GM18951 (cell line): ENCODE results near the gene PPFIA1.
"Not testable (repeated sequence)": the region's sequence is repeated elsewhere in the genome, so short reads cannot be mapped to it uniquely, and the experiment has no call there.

Source experiments
- POLR2A ChIP-seq: IDR thresholded peaks from 4 replicates; pipeline ENCODE4 v1.6.1; 2011; ENCODE audit warnings: mild to moderate bottlenecking; ENCODE audit not compliant: insufficient read length, insufficient read depth; ENCODE audit errors: extremely low read depth
- in situ Hi-C: fragments of 300-500 bp; cut with MboI; formaldehyde crosslinking; loops from one replicate; pipeline ENCODE4 v1.12.0; 2022; ENCODE audit warnings: low sequenced_read_pairs, mixed read lengths, inconsistent platforms; ENCODE audit not compliant: unreplicated experiment

The PPFIA1 gene

GRCh38 chr11:70242885-70243284 is 27.6 kb upstream of the PPFIA1 start:
- no peak for TF ChIP-seq POLR2A
- in situ Hi-C loops: no loop called here

DNA sequence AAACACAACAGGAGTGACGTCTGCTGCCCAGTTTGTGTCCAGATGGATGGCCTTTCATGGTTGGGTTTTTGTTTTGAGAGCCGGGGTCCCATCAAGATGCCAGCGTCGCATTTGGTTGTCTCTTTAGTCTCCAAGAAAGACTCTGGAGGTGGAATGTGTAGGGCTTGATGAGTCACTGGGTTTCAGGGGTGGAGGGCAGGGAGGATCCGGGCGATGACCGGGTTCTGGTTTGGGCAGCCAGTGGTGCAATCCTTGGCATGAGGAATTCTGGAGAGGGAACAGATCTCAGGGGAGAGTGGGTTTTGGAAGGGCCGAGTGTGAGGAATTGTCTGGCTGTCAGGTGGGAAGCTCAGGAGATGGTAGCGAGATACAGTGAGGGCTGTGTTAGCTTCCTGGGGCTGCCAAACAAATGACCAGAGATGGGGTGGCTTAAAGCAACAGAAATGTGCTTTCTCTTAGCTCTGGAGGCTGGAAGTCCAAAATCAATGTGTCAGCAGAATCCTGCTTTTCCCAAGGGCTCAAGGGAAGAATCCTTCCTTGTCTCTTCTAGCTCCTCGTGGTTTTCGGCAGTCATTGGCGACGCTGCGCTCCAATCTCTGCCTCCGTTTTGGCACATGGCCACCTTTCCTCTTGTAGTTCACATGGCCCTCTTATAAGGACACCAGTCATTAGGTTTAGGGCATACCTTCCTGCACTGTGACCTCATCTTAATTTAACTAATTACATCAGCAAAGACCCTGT is 26.4 kb upstream of the PPFIA1 start:
- TF ChIP-seq POLR2A: no peak
- in situ Hi-C loops: no loop called here

GRCh38 chr11:70244698-70245097 is 25.8 kb upstream of the PPFIA1 start:
- no peak for TF ChIP-seq POLR2A
- in situ Hi-C loops: no loop called here

GRCh38 chr11:70246196-70246595 is 24.3 kb upstream of the PPFIA1 start:
- in situ Hi-C loops: no loop called here
- no peak for TF ChIP-seq POLR2A

GRCh38 chr11:70247042-70247709 is 23.3 kb upstream of the PPFIA1 start:
- no peak for TF ChIP-seq POLR2A
- in situ Hi-C loops: no loop called here

DNA sequence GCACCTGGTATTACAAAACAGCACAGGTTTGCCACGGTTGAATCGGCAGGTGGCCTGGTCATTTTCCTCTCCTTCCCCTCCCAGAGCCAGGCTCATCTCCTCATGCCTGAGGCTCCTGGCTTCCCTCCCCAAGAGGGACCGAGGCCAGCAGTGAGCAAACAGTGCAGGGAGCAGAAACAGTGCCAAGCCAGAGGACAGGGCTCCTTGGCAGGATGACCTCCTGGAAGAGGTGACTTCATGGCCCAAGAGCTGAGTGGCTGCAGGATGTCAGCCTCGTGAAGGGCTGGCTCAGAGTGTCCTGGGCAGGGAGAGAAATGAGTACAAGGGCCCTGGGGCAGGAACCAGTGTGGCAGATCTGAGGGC is 22.8 kb upstream of the PPFIA1 start:
- in situ Hi-C loops: no loop called here
- no peak for TF ChIP-seq POLR2A

- in situ Hi-C loops: no loop called here
- no peak for TF ChIP-seq POLR2A
Measured at GRCh38 chr11:70250876-70251658, 19.4 kb upstream of the PPFIA1 start.

- no peak for TF ChIP-seq POLR2A
- in situ Hi-C loops: no loop called here
Measured at GRCh38 chr11:70251659-70252321, 18.7 kb upstream of the PPFIA1 start.

DNA sequence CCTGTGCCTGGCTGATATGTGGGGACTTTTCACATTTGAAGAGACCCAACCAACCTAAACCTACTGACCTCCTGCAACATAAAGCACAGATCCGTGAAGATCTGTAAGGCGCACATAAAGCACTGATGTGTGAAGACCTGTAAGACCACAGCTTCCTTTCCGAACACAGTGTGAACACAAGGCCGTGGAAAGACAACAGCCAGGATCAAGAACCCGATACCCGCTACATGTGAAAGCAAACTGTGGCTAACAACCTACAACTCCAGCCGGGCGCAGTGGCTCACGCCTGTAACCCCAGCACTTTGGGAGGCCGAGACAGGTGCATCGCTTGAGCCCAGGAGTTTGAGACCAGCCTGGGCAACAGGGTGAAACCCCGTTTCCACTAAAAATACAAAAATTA is 17.6 kb upstream of the PPFIA1 start:
- in situ Hi-C loops: no loop called here
- no peak for TF ChIP-seq POLR2A

GRCh38 chr11:70255477-70256116 is 14.9 kb upstream of the PPFIA1 start:
- no peak for TF ChIP-seq POLR2A
- in situ Hi-C loops: no loop called here

DNA sequence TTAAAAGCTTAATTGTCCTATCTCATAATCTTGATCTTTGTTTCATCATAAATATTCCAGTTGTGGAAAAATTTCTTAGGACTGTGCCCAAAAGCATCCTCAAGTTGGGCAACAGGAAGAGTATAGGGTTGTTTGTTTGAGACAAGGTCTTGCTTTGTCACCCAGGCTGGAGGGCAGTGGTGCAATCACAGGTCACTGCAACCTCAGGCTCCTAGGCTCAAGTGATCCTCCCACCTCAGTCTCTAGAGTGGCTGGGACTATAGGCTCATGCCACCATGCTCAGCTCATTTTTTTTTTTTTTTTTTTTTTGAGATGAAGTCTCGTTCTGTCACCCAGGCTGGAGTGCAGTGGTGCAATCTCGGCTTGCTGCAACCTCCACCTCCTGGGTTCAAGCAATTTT is 11.4 kb upstream of the PPFIA1 start:
- in situ Hi-C loops: not testable (repeated sequence)

DNA sequence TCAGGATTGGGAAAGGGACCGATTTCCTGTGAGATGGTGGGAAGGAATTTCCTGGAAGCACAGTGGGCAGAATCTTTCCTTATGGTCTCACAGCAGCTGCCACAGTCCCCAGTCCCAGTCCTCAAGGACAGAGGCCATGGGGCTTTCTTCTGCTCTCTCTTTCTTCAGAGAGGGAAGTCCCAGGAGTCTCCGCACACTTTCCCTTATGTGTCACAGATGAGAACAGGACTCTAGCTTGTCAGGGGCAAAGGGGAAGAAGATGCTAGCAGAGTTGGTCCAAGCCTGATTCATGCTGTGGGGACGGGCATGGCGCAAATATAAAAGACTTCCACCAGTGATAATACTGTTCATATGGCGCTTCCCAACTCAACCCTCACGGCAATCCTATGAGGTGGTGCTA is 7.5 kb upstream of the PPFIA1 start:
- in situ Hi-C loops: no loop called here
- TF ChIP-seq POLR2A: no peak

DNA sequence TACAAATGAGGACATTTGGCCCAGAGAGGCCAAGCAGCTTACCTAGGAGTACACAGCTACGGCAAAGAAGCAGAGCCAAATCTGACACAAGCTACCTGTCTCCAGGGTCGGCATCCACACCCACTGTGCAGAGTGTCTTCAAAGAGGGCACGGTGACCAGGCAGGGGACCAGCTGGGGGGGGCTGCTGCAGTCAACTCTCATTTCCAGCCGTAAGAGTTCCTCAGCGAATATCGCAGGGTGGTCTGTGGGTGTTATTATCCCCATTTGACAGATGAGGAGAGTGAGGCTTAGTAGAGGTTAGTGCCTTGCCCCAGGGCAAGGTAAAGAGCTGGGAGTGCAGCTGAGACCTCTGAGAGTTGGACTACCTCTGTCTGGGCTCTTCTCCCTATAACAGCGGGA is 7.1 kb upstream of the PPFIA1 start:
- in situ Hi-C loops: no loop called here
- no peak for TF ChIP-seq POLR2A
